Activated CD4-positive, alpha-beta T cell treated with anti-CD3 and anti-CD28 coated beads, Interleukin-2, amount 50 U/mL, for 24 hours (primary cell): ENCODE results near the gene CDC42BPA.
"Not testable (repeated sequence)": the region's sequence is repeated elsewhere in the genome, so short reads cannot be mapped to it uniquely, and the experiment has no call there.

ENCODE experiments used
- DNase-seq, 2 donors: peaks; one replicate each; pipeline ENCODE4 v3.0.0-alpha.2; 2020; ENCODE audit warnings: low read depth in 1 of 2, low spot score in 1 of 2

The CDC42BPA gene

GRCh38 chr1:227308367-227309336 lies 9.6 kb downstream of the CDC42BPA start:
- DNase-seq, result no peak

- no peak for DNase-seq
Observed at GRCh38 chr1:227306689-227307088, 11.6 kb downstream of the CDC42BPA start.

- DNase-seq, result no peak
Observed at GRCh38 chr1:227305894-227306626, 12.2 kb downstream of the CDC42BPA start.

- DNase-seq, result no peak
Observed at GRCh38 chr1:227304665-227305064, 13.6 kb downstream of the CDC42BPA start.

GRCh38 chr1:227303662-227304061 lies 14.6 kb downstream of the CDC42BPA start:
- DNase-seq, result no peak

- DNase-seq, result no peak
Observed at GRCh38 chr1:227300682-227301081, 17.6 kb downstream of the CDC42BPA start.

GRCh38 chr1:227299688-227300087 lies 18.6 kb downstream of the CDC42BPA start:
- DNase-seq, result no peak

GRCh38 chr1:227299241-227299627 lies 19.1 kb downstream of the CDC42BPA start:
- DNase-seq, result no peak

- DNase-seq, result no peak
Observed at GRCh38 chr1:227298512-227299240, 19.6 kb downstream of the CDC42BPA start.

GRCh38 chr1:227297073-227297793 lies 21.1 kb downstream of the CDC42BPA start:
- DNase-seq, result no peak

- no peak for DNase-seq
Observed at GRCh38 chr1:227295609-227296008, 22.7 kb downstream of the CDC42BPA start.

GRCh38 chr1:227285745-227286144 lies 32.5 kb downstream of the CDC42BPA start:
- DNase-seq, result no peak

GRCh38 chr1:227281371-227281770 lies 36.9 kb downstream of the CDC42BPA start:
- DNase-seq, result no peak

GRCh38 chr1:227280836-227281235 lies 37.5 kb downstream of the CDC42BPA start:
- no peak for DNase-seq

GRCh38 chr1:227276156-227276693 lies 42.1 kb downstream of the CDC42BPA start:
- DNase-seq, result not testable (repeated sequence)

GRCh38 chr1:227273557-227273956 lies 44.7 kb downstream of the CDC42BPA start:
- DNase-seq, result no peak

- DNase-seq, result no peak
Observed at GRCh38 chr1:227272428-227272827, 45.9 kb downstream of the CDC42BPA start.

- no peak for DNase-seq
Observed at GRCh38 chr1:227270554-227270953, 47.7 kb downstream of the CDC42BPA start.

- no peak for DNase-seq
Observed at GRCh38 chr1:227268943-227269342, 49.3 kb downstream of the CDC42BPA start.

- no peak for DNase-seq
Observed at GRCh38 chr1:227265891-227266290, 52.4 kb downstream of the CDC42BPA start.

- no peak for DNase-seq
Observed at GRCh38 chr1:227263869-227264268, 54.4 kb downstream of the CDC42BPA start.
